ENCODE measurements around the gene C16orf54.

- no peak for TF ChIP-seq POLR2AphosphoS5 (IDR thresholded peaks at IDR 0.05)
- no peak for TF ChIP-seq CTCF (IDR thresholded peaks at IDR 0.05)
- TF ChIP-seq POLR2A (IDR thresholded peaks at IDR 0.05): no peak
- no peak for TF ChIP-seq EP300 (IDR thresholded peaks at IDR 0.05)
Measured at GRCh38 chr16:29775742-29776408, 30.1 kb upstream of the C16orf54 start.
